IMR-90 (cell line): Measurements from ENCODE around the gene NMRK2. TPM values are rescaled to one million over a fixed set of nuclear protein-coding genes. Genes with fewer than 3 reads are reported as not detected.

Experiments used
- ATAC-seq: fragments of 200-7000 bp; cut with Tn5 transposase; 2 replicates; pipeline ENCODE4 v1.9.1; 2020; ENCODE audit warnings: low read depth, mild to moderate bottlenecking, moderate library complexity
- BruUV-seq: library from RNA; stranded (reverse); fragments of 400-500 nt; replicated peaks from 2 replicates; lab custom pipeline; 2021; lab: Mats Ljungman, UMichigan
- CTCF ChIA-PET: fragments of 300-600 bp; formaldehyde crosslinking; extraction: SDS; loops from one replicate; lab custom pipeline; 2021; ENCODE audit warnings: antibody characterized with exemption; lab: Yijun Ruan, JAX
- POLR2A ChIA-PET: fragments of 300-600 bp; sonication (Branson Sonifier 250); formaldehyde crosslinking; loops from one replicate; lab custom pipeline; 2022; ENCODE audit warnings: antibody characterized with exemption; ENCODE audit not compliant: unreplicated experiment; lab: Charles Lee
- DNase-seq: peaks from one replicate; pipeline ENCODE4 v3.0.0; 2013
- H2AFZ ChIP-seq: replicated peaks from 2 replicates; pipeline ENCODE3; 2013; ENCODE audit warnings: low read length, mild to moderate bottlenecking; ENCODE audit not compliant: poor library complexity
- H2AK5ac ChIP-seq: 2 replicates; pipeline ENCODE4 v1.6.1; 2013; ENCODE audit warnings: low read depth, low read length, inconsistent platforms
- H2AK9ac ChIP-seq: replicated peaks from 2 replicates; pipeline ENCODE3; 2013; ENCODE audit warnings: mild to moderate bottlenecking, low read depth, low read length, moderate library complexity; ENCODE audit not compliant: poor library complexity
- H2BK120ac ChIP-seq: 2 replicates; pipeline ENCODE4 v1.6.1; 2013; ENCODE audit warnings: low read depth, low read length, inconsistent platforms
- H2BK15ac ChIP-seq: 3 replicates; pipeline ENCODE4 v1.6.1; 2013; ENCODE audit warnings: low read depth, low read length, inconsistent platforms
- H2BK20ac ChIP-seq: 2 replicates; pipeline ENCODE4 v1.6.1; 2013; ENCODE audit warnings: low read depth, mild to moderate bottlenecking, inconsistent platforms, low read length, moderate library complexity
- H2BK5ac ChIP-seq: 2 replicates; pipeline ENCODE4 v1.6.1; 2013; ENCODE audit warnings: mild to moderate bottlenecking, low read depth, low read length, inconsistent platforms; ENCODE audit not compliant: poor library complexity, severe bottlenecking
- H3K14ac ChIP-seq: replicated peaks from 2 replicates; pipeline ENCODE4 v1.6.1; 2013; ENCODE audit warnings: low read depth, low read length, inconsistent platforms
- H3K18ac ChIP-seq: 2 replicates; pipeline ENCODE4 v1.6.1; 2013; ENCODE audit warnings: low read depth, low read length, control low read depth
- H3K23ac ChIP-seq: 2 replicates; pipeline ENCODE4 v1.6.1; 2013; ENCODE audit warnings: low read depth, low read length, inconsistent platforms
- H3K27ac ChIP-seq: 2 replicates; pipeline ENCODE4 v1.5.1; 2013; ENCODE audit warnings: mild to moderate bottlenecking, control low read depth, low read length; ENCODE audit not compliant: insufficient read depth
- H3K27me3 ChIP-seq: 2 replicates; pipeline ENCODE4 v1.6.1; 2013; ENCODE audit warnings: low read length; ENCODE audit not compliant: control insufficient read depth, insufficient read depth
- H3K36me3 ChIP-seq: 2 replicates; pipeline ENCODE4 v1.6.1; 2013; ENCODE audit warnings: low read length, mixed read lengths; ENCODE audit not compliant: control insufficient read depth, insufficient read depth
- H3K4ac ChIP-seq: 2 replicates; pipeline ENCODE4 v1.6.1; 2013; ENCODE audit warnings: low read depth, low read length, inconsistent platforms
- H3K4me1 ChIP-seq: 2 replicates; pipeline ENCODE4 v1.6.1; 2013; ENCODE audit warnings: low read length, mixed read lengths; ENCODE audit not compliant: control insufficient read depth, insufficient read depth
- H3K4me2 ChIP-seq: 2 replicates; pipeline ENCODE4 v1.6.1; 2013; ENCODE audit warnings: low read depth, mild to moderate bottlenecking, control low read depth, low read length, moderate library complexity
- H3K4me3 ChIP-seq: 2 replicates; pipeline ENCODE4 v1.5.1; 2013; ENCODE audit warnings: low read depth, mild to moderate bottlenecking, control low read depth, low read length, moderate library complexity; ENCODE audit not compliant: insufficient read depth
- H3K56ac ChIP-seq: 2 replicates; pipeline ENCODE4 v1.6.1; 2013; ENCODE audit warnings: low read length, inconsistent platforms; ENCODE audit not compliant: insufficient read depth; ENCODE audit errors: extremely low read depth
- H3K79me1 ChIP-seq, 2 experiments: 2 replicates each; pipeline ENCODE4 v1.6.1; 2013; ENCODE audit warnings: low read length in 2 of 2, inconsistent platforms in 1 of 2, low read depth in 1 of 2
- H3K9ac ChIP-seq: 2 replicates; pipeline ENCODE4 v1.6.1; 2013; ENCODE audit warnings: low read depth, low read length, control low read depth
- H3K9me1 ChIP-seq: 2 replicates; pipeline ENCODE4 v1.6.1; 2013; ENCODE audit warnings: low read length, inconsistent platforms; ENCODE audit not compliant: insufficient read depth
- H3K9me3 ChIP-seq: 2 replicates; pipeline ENCODE4 v1.6.1; 2013; ENCODE audit warnings: low read length; ENCODE audit not compliant: control insufficient read depth, insufficient read depth
- H4K20me1 ChIP-seq: 2 replicates; pipeline ENCODE4 v1.6.1; 2013; ENCODE audit warnings: low read length, inconsistent platforms; ENCODE audit not compliant: insufficient read depth
- H4K5ac ChIP-seq: 2 replicates; pipeline ENCODE4 v1.6.1; 2013; ENCODE audit warnings: mild to moderate bottlenecking, low read depth, low read length, control low read depth
- H4K8ac ChIP-seq, 2 experiments: 2 replicates each; pipeline ENCODE4 v1.6.1; 2013; ENCODE audit warnings: low read depth in 2 of 2, low read length in 2 of 2, control low read depth in 1 of 2, inconsistent platforms in 1 of 2
- H4K91ac ChIP-seq: 2 replicates; pipeline ENCODE4 v1.6.1; 2013; ENCODE audit warnings: low read depth, low read length, inconsistent platforms; ENCODE audit not compliant: insufficient read depth
- CHD1 ChIP-seq: IDR thresholded peaks from 2 replicates; pipeline ENCODE4 v1.6.1; 2012; ENCODE audit warnings: low read depth, low read length, improper control_type of control experiment
- CTCF ChIP-seq: conservative IDR thresholded peaks from 2 replicates; pipeline ENCODE4 v1.5.1; 2012; ENCODE audit warnings: mild to moderate bottlenecking, low read depth, low read length, improper control_type of control experiment
- FOS ChIP-seq: fragments of 150-350 bp; IDR thresholded peaks from 2 replicates; pipeline ENCODE4 v1.6.1; 2016; ENCODE audit warnings: low read depth, low read length
- POLR2A ChIP-seq: IDR thresholded peaks from 2 replicates; pipeline ENCODE4 v1.6.1; 2012; ENCODE audit warnings: mild to moderate bottlenecking, low read depth, low read length
- RAD21 ChIP-seq: IDR thresholded peaks from 2 replicates; pipeline ENCODE4 v1.6.1; 2012; ENCODE audit warnings: low read length, improper control_type of control experiment
- RFX5 ChIP-seq: IDR thresholded peaks from 2 replicates; pipeline ENCODE4 v1.8.0; 2012; ENCODE audit warnings: low read depth, mild to moderate bottlenecking, low read length, moderate library complexity
- SMC3 ChIP-seq: fragments of 150-350 bp; IDR thresholded peaks from 2 replicates; pipeline ENCODE4 v1.6.1; 2016; ENCODE audit warnings: low read depth, mild to moderate bottlenecking, antibody characterized with exemption, low read length, moderate library complexity
- WGBS, 2 experiments: methylation state at CpG; one replicate each; pipeline versions ENCODE4 v1.1.5 to v1.1.7; 2013; ENCODE audit warnings: missing lambda C conversion rate in 2 of 2; ENCODE audit not compliant: insufficient read length in 1 of 2; ENCODE audit errors: extremely low coverage in 2 of 2; 5-methylcytosine and 5-hydroxymethylcytosine counted together
- dilution Hi-C: fragments of 300-500 bp; cut with HindIII; formaldehyde crosslinking; loops from one replicate; pipeline ENCODE4 v1.14.3; 2018; ENCODE audit warnings: low sequenced_read_pairs; ENCODE audit not compliant: unreplicated experiment
- in situ Hi-C: fragments of 300-500 bp; cut with MboI; formaldehyde crosslinking; loops from 3 replicates; pipeline ENCODE4 v1.14.3; 2019; ENCODE audit warnings: low sequenced_read_pairs, inconsistent platforms, mixed read lengths
- intact Hi-C: fragments of 100-400 bp; cut with micrococcal nuclease; formaldehyde crosslinking; loops from 2 replicates; pipeline ENCODE4 v1.10.0; 2022
- polyA plus RNA-seq, 3 experiments: library from polyadenylated mRNA; depleted of rRNA; stranded (reverse); fragments of >200 nt; gene quantifications; 2 replicates each; pipeline ENCODE4 v1.2.3, GENCODE V29; 2012; ENCODE audit warnings: low replicate concordance in 1 of 3
- total RNA-seq: library from RNA; depleted of rRNA; stranded (reverse); fragments of >200 nt; gene quantifications from 2 replicates; pipeline ENCODE4 v1.2.3, GENCODE V29; 2012
- TF ChIP-seq, protein P1 (sequence below): fragments of 150-350 bp; IDR thresholded peaks from 2 replicates; pipeline ENCODE4 v1.6.1; 2016; ENCODE audit warnings: low read depth, mild to moderate bottlenecking, low read length, moderate library complexity, borderline replicate concordance

NMRK2 gene
- total and polyA plus RNA-seq, 2 of the 4 experiments (the other 2 are of a cell fraction) = not detected

- no peak for TF ChIP-seq SMC3
Measured at GRCh38 chr19:3983936-3984583, 51.2 kb downstream of the NMRK2 start (continued).

- H3K27me3 ChIP-seq = no peaks in the 10 kb centered on the region
Measured at GRCh38 chr19:3984584-3984907, 51.7 kb downstream of the NMRK2 start.

More at GRCh38 chr19:3984584-3984907, 51.7 kb downstream of the NMRK2 start:
- Histone ChIP-seq H3K79me1 (peaks cover 5 to 60% of the 10 kb centered on the region in 2 experiments; a peak in 3 of 4 replicates), H3K14ac (peak overlapping the region; percentile 98), H3K18ac (peak overlapping the region; percentile 25), H3K27ac (peak overlapping the region; percentile 93), H3K36me3 (peaks cover 51% of the 10 kb centered on the region), H3K4me3 (peak overlapping the region; percentile 79), H4K91ac (peak overlapping the region; percentile 83), H2BK20ac (no peak overlapping the region), H3K56ac (peak overlapping the region; percentile 76), H3K9me1 (0 out of 2 replicates have a peak, but pooled peaks cover 7% of the 10 kb centered on the region), H4K8ac (peak overlapping the region; percentile 69 to 73; a peak in 2 of 4 replicates), H2AFZ (peak overlapping the region; percentile 16), H2BK15ac (no peak overlapping the region), H3K4ac (peak overlapping the region; percentile 96), H3K4me1 (peaks cover 13% of the 10 kb centered on the region), H4K20me1 (peaks cover 57% of the 10 kb centered on the region), H4K5ac (0 out of 2 replicates have a peak overlapping the region, but pooled peaks have one; percentile 5), H3K23ac (peak overlapping the region; percentile 98), H2BK120ac (no peak overlapping the region), H3K4me2 (peak overlapping the region; percentile 94), H2AK5ac (peak overlapping the region; percentile 98), H3K9me3 (no peaks in the 10 kb centered on the region), H2BK5ac (peak overlapping the region; percentile 90), H2AK9ac (peak overlapping the region; percentile 99), H3K9ac (peak overlapping the region; percentile 98)
- ATAC-seq (no peak), DNase-seq (no peak)
- WGBS, 2 experiments = 0% methylated on average over 9 of the region's 10 CpGs; no CpG with 5 or more reads in 1 of the 2 experiments
- dilution Hi-C loops = no loop called here
- no TSS peak for BruUV-seq
- TF ChIP-seq CHD1 (no peak), RAD21 (no peak), RFX5 (no peak), POLR2A (no peak), FOS (no peak), CTCF (no peak)
- TF ChIP-seq, protein P1, sequence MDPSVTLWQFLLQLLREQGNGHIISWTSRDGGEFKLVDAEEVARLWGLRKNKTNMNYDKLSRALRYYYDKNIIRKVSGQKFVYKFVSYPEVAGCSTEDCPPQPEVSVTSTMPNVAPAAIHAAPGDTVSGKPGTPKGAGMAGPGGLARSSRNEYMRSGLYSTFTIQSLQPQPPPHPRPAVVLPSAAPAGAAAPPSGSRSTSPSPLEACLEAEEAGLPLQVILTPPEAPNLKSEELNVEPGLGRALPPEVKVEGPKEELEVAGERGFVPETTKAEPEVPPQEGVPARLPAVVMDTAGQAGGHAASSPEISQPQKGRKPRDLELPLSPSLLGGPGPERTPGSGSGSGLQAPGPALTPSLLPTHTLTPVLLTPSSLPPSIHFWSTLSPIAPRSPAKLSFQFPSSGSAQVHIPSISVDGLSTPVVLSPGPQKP = no peak
- ChIA-PET CTCF (no interaction called here), POLR2A (interaction anchor here (0.9 to 1.4 kb wide), 3 partner anchors 9 to 15 kb away, joined by 3 to 10 read pairs (median 3); partner anchors contain the start of gene DAPK3)
- in situ Hi-C loops = no loop called here
- intact Hi-C loops = no loop called here
